Stimulated activated CD8-positive, alpha-beta memory T cell treated with anti-CD3 and anti-CD28 coated beads, Interleukin-4, amount 100 ng/mL, for 24 hours (primary cell): ENCODE results near the gene TEF.

ENCODE experiments used
- DNase-seq: peaks from one replicate; pipeline ENCODE4 v3.0.0-alpha.2; 2020; ENCODE audit warnings: low read depth

The TEF gene

GRCh38 chr22:41354979-41355378, 26.8 kb upstream of the TEF start:
- DNase-seq = no peak

- DNase-seq = no peak
These were observed 25.8 kb upstream of the TEF start for GRCh38 chr22:41355895-41356294.

GRCh38 chr22:41356430-41357028, 25.2 kb upstream of the TEF start:
- no peak for DNase-seq

GRCh38 chr22:41357191-41357590, 24.6 kb upstream of the TEF start:
- DNase-seq = no peak

- DNase-seq = no peak
These were observed 22.8 kb upstream of the TEF start for GRCh38 chr22:41358927-41359326.

GRCh38 chr22:41359376-41359775, 22.4 kb upstream of the TEF start:
- no peak for DNase-seq

- no peak for DNase-seq
These were observed 21.6 kb upstream of the TEF start for GRCh38 chr22:41360126-41360525.

GRCh38 chr22:41361716-41362310, 19.9 kb upstream of the TEF start:
- DNase-seq = no peak

- no peak for DNase-seq
These were observed 19.1 kb upstream of the TEF start for GRCh38 chr22:41362615-41363014.

GRCh38 chr22:41364233-41364632, 17.5 kb upstream of the TEF start:
- no peak for DNase-seq

- DNase-seq = no peak
These were observed 16.8 kb upstream of the TEF start for GRCh38 chr22:41364955-41365354.

- DNase-seq = no peak
These were observed 16.3 kb upstream of the TEF start for GRCh38 chr22:41365425-41365824.

GRCh38 chr22:41366323-41367029, 15.3 kb upstream of the TEF start:
- DNase-seq = no peak

- DNase-seq = no peak
These were observed 14.6 kb upstream of the TEF start for GRCh38 chr22:41367039-41367679.

- DNase-seq = no peak
These were observed 13.8 kb upstream of the TEF start for GRCh38 chr22:41367680-41368542.

GRCh38 chr22:41368543-41369423, 13.0 kb upstream of the TEF start:
- DNase-seq = no peak

- DNase-seq = no peak
These were observed 12.4 kb upstream of the TEF start for GRCh38 chr22:41369424-41369745.

GRCh38 chr22:41369837-41370236, 11.9 kb upstream of the TEF start:
- no peak for DNase-seq

GRCh38 chr22:41377846-41378245, 3.9 kb upstream of the TEF start:
- no peak for DNase-seq

- no peak for DNase-seq
These were observed 781 bp upstream of the TEF start for GRCh38 chr22:41380993-41381328.

GRCh38 chr22:41382098-41382578, 396 bp downstream of the TEF start:
- peak; percentile 38 for DNase-seq
